GM19239 (cell line): Measurements from ENCODE around the gene SAMD14.

Experiments used
- DNase-seq: peaks from one replicate; pipeline ENCODE4 v3.0.0; 2011; ENCODE audit warnings: low spot score; ENCODE audit not compliant: insufficient read length
- FAIRE-seq: peaks from 2 replicates; lab custom pipeline; 2011; peaks lifted over from hg19 to GRCh38; lab: Jason Lieb, UNC

Gene SAMD14

DNA sequence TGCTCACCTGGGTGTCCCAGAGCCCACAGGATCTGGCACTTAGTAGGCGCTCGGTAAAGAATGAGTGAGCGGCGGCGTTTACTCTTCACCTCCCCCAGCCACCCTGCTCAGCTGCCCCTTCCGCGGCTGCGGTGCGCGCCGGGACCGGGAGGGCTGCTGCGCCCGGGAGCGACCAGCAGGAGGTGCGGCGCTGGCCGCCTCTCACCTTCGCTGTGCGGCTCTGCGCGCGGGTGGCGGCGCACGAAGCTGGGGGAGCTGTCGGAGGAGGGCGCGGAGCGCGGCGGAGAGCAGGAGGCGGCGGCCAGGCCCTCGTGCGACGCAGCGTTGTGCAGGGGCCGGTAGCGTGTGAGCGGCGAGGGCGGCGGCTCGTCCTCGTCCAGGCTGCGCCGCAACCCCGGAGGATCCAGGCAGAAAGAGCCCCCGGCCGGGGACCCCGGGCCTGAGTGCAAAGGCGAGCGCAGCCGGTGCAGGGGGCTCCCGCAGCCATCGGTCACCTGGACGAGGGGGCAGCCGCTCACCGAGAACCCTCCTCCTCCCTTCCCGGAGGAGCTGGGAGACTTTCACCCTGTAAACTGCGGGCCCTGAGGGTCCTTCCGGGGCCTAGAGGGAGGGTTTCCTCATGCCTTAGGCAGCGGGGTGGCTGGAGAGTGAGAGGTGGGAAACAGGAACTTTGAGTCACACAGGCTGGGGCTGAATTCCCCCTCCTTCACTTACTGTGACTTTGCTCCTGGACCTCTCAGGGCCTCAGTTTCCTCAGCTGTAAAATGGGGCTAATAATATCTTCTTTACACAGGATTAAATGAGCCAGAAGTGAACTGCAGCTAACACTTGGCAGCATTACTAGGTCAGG is 12.5 kb downstream of the SAMD14 start:
- DNase-seq, result no peak

DNA sequence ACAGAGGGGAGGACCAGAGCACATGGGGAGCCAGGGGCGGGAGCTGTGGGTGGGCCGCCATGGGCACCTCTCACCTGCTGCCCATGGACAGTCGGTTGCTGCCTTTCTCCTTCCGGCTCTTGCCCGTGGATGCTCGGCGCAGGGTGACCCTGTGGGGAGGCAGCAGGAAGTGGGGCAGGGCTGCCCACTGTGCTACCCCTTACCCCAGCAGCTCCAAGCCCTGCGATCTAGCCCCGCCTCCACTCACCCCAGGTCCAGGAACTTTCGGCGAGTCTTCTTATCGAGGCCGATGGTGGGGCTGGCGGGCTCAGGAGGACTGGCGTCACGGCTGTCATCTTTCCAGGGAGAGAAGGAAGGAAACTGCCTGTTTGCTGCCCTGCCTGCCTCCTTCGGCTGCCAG is 14.2 kb downstream of the SAMD14 start:
- FAIRE-seq (no peak), DNase-seq (no peak)

More for the DNA sequence above, 12.5 kb downstream of the SAMD14 start:
- FAIRE-seq, result no peak

DNA sequence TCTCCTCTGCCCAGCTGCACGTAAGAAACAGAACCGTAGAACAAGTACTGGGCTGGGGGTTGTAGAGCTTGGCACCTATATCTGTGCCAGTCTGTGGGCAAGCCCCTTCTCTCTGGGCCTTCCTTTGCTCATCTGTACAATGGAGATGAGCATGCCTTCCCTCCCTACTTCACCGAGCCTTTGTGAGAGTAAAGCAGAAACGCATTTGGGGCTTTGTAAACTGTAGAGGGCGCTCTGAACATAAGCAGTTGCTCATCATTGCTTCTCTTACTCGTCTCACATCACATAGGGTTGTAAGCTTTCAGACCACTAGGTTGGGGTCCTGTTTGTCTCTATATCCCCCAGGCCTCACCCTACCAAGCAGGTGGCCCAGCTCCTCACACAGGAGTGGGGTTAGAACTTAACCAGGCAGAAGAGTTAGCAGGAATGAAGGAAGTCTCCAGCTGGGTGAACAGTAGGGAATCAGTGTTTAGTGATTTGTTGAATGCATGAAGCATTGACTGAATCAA is 15.1 kb downstream of the SAMD14 start:
- FAIRE-seq, result peak; percentile 58
- no peak for DNase-seq

DNA sequence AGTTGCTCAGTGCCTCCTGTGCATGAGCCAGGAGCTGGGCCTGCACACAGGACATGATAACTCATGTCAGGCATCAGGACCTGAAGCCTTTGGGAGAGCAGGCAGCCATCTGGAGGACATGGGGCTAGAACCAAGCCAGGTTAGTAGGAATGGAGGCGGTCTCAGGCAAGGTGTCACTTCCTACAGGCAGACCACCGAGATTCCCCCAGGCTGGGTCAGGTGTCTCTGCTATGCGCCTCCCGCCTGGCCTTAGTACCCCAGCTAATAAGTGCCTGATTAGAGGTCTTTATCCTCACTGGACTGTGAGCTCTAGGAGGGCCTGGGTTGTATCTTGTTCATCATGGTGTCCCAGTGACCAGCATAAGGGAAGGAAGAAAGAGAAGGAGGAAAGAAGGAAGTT is 15.6 kb downstream of the SAMD14 start:
- FAIRE-seq, result no peak
- no peak for DNase-seq

DNA sequence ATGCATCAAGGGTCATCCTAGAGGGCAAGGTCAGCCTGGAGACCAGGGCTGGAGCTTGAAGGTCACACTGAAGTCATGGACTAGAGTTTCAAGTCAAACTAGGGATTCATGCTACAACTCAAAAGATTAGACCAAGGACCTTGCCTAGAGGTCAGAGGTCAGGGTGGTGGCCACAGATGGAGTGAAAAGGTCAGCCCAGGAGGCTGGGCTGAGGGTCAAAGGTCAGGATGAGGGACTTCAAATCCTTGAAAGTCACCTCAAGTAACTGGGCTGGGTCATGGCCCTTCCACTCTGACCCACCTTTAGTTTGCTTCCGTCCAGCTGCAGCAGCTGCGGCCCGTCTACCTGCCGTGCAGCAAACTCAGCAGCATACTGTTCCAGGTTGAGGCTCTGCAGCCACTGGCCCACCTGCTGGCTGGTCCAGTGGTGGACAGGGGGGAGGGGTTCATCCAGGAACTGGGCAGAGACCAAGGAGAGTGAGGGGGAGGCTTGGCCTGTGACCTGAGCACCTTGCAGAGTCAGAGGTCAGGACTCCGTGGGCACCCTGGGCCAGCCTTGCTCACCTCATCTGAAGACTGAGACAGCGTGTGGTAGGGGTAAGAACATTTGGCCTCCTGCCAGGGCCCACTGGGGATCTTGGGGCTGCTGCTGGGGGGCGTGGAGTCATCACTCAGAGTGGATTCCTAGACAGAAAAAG is 16.2 kb downstream of the SAMD14 start:
- FAIRE-seq (no peak), DNase-seq (no peak)

DNA sequence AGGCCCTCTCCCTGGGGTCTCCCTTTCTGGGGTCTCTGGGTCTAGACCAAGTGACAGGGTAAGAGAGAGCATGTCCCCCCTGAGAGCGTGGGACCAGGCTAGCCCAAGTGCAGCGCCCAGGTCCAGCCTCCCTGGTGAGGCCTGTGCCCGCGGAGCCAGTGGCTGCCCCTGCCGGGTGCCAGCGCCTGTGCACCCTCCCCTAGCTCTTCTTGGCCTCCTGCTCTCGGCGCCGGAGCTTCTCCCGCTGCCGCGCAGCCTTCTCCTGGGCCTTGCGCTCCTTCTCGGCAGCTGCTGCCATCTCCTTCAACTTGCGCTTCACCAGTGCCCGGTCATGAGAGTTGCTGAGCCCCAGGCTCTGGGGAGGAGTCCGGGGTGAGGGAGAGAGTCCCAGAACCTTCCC is 17.3 kb downstream of the SAMD14 start:
- no peak for DNase-seq
- no peak for FAIRE-seq

DNA sequence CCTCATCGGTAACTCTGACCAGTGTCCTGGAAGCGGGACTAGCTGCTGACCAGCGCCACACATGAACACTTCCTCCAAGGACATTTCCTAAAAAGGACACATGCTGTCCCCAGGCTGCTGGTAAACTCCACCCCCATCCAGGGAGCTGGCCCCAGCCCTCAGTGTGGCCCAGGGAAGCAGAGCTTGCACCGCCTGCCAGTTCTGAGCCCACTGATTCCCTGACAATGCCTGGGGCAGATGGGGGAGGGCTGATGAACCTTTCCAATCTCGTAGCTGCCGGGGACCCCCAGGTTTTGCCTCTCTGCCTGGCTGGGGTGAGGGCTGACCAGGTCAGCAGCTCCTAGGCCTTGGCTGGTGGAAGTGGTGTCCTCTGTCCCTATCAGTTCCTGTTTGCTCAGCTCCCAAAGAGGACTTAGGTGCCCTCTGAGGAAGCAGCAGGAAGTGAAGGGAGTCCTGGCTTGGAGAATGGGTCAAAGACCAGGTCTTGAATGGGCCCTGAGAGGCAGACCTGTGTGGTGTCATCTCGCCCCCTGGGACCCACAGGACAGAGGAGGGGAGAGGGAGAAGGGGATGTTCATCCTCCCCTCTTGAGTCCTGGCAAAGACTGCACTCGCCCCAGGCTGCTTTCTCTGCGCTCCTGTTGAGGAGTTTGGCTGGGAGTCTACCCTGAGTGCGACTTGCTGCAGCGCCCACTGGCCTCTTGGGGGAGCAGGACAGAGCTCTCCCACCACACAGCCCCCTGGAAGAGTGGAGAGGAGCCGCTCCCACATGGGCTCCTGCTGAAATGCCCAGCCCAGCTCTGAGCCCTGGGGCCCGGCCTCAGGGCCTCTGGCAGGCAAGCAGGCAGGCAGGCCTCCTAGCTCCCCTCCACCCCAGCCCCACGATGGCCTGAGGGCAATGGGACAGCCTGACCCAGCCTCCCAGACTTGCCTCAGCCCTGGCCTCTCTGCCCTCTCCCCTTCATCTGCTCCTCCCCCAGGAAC is 18.0 kb downstream of the SAMD14 start:
- DNase-seq (no peak), FAIRE-seq (no peak)

DNA sequence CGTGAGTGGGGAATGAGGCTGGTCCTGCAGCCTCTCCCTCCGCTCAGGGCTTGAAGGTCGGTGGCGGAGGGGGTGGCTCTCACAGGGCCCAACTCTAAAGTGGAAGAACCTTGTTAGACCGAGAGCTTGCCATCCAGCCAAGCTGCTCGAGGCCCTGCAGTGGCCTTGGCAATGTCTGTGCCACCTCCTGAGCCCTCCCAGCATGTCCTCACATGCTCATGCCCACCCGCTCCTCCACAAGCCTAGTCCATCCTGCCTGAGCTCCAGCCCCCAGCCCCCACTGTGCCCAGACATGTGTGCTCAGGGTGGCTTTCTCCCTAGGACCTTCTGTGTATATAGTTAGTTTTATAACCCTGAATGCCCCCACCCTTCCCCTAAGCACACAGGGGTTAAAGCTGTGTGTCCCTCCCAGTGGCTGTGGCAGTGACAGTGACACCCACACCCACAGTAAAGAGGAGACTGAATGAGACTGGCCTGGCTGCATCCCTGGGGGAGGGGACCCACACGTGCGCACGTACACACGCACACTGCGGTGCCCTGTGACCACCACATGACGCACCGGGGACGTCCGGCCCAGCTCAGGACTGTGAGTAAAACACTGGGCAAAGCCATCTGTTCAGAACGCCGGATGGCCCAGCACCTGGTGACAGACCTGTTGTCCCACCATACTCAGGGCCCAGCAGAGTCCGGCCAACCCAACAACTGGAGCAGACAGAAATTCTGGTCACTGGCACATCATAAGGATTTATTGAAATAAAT is 19.2 kb downstream of the SAMD14 start:
- FAIRE-seq (no peak), DNase-seq (no peak)

DNA sequence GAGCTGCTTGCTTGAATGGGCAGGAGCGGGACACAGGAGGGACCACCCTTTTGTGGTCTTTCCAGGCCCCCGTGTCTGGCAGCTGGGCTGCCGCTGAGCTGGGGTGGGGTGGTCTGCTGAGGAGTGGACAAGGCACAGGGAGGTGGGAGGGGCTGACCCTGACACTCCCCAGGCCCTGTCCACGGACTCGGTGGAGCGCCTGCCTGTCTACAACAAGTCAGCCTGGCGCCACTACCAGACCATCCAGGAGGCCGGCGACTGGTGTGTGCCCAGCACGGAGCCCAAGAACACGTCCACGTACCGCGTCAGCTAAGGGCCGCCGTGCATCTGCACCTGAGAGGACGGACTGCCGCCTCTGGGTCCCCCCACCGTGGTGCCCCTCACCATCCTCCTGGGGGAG is 20.2 kb downstream of the SAMD14 start:
- no peak for DNase-seq
- no peak for FAIRE-seq

DNA sequence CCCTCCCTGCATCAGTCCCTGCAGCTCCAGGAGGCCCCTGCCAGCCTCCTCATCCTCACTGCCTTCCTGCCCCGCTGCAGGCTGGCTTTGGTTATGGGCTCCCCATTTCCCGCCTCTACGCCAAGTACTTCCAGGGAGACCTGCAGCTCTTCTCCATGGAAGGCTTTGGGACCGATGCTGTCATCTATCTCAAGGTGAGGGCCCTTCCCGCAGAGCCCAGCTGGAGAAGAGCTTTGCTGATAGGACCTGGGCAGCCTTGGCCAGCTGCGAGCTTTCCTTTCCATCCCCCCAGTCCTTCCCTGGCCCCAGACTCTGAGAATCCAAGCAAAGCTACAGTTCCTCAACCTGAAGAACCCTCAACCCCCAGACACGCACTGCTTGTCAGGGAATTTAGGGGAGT is 20.8 kb downstream of the SAMD14 start:
- no peak for FAIRE-seq

DNA sequence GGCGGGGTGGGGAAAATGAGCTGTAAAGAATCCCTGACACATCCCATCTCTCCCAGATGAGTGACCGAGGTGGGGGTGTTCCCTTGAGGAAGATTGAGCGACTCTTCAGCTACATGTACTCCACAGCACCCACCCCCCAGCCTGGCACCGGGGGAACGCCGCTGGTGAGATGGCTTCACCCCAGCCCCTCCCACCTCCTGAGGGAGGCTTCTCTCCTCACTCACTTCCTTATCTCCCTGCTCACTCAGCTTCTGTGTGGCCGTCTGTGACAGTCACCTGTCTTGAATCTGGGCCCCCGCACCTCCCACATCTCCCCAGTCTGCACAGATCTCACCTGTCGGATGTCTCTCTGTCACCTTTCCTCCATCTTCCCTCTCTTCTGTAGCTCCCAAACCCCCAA is 21.4 kb downstream of the SAMD14 start:
- no peak for FAIRE-seq
- DNase-seq, result no peak

More for the DNA sequence above, 20.8 kb downstream of the SAMD14 start:
- no peak for DNase-seq

DNA sequence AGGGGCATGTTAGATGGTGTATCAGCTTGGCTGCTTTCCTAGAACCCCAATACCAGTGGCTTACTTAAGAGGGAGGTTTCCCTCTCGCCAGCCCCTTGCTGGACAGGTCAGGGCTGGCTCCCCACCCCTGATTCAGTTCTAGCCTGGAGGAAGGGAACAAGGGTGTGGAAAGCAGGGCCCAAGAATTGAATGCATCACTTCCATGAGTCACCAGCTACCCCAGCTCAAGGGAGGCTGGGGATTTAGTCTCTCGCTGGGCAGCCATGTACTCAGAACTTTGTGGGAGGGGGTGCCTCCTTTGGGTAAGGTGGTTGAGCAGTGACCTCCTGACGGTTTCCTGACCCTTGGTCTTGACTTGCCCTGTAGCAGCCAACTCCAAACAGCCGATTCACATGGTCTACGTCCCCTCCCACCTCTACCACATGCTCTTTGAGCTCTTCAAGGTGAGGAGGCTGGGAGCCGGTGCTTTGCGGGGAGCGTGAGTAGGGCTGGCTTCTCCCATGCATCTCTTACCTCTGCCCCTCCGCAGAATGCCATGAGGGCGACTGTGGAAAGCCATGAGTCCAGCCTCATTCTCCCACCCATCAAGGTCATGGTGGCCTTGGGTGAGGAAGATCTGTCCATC is 22.1 kb downstream of the SAMD14 start:
- DNase-seq (no peak), FAIRE-seq (no peak)

DNA sequence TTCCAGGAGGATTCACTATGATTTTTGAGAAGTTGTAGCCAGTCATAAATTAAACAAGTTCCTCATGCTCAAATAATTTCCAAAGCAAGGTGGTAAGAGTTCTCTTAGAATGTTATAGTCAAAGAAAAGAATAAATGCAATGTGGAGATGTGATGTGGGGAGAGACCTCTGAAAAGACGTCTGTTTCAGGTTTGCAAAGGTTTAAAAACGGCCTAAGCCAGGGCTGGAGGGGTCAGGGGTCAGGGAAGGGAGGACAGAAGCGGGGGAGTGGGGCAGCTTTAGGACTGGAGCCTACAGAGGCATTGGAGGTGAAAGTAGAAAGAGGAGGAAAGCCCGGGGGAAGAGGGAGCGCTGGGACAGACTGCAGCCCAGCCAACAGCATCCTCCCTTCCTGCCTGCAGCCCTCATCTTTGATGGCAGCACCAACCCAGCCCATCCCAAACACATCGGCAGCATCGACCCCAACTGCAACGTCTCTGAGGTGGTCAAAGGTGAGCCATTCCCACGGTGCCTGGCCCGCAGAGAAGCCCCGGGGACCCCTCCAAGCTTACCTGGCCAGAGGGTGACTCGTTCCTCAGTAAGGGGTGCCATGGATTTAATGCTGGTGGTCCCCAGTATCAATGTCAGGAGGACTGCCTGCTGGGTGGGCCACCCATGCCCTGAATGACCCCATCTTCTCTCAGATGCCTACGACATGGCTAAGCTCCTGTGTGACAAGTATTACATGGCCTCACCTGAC is 23.4 kb downstream of the SAMD14 start:
- FAIRE-seq, result no peak
- DNase-seq, result no peak

DNA sequence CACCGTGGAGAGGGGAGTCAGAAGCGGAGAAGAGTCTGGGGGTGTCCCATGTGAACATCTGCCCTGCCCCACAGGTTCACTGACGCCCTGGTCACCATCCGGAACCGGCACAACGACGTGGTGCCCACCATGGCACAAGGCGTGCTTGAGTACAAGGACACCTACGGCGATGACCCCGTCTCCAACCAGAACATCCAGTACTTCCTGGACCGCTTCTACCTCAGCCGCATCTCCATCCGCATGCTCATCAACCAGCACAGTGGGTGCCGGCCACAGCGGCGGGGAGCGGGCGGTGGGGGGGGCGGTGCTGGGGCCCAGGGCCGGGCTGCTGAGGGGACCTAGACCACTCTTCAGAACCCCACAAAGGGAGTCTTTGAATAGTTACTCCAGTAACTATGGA is 24.1 kb downstream of the SAMD14 start:
- no peak for DNase-seq
- no peak for FAIRE-seq

DNA sequence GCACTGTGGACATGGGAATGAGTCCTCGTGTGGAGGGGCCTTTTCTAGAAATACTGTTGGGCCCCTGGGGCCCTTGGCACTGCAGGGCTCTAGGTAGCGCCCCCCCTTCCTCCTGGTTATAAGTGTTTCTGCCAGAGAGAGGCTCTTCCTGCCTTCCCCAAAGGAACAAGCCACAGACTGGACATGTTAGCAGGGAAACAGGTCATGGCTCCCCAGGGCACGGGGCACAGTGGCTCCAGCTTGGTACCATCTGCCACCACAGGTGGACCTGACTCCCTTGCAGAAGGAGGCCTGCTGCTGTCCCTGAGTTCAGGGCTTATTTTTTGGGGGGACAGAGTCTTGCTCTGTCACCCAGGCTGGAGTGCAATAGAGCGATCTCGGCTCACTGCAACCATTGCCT is 26.0 kb downstream of the SAMD14 start:
- FAIRE-seq, result no peak

DNA sequence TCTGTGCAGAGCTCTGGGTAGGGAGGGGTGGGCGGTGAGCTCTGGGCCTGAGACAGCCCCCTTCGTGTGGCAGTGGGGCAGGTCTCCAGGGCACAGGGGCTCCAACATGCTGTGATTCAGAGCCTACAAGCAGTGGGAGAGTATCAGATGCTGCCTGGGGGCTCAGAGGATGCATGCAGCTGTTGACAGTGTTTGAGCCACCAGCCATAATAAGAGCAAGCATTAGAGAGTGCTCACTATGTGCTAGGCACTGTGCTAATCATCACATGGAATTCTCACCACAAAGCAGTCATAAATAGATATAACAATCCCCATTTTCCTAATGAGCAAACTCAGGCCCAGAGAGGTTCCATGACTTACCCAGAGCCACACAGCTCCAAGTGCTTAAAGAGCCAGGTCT is 26.7 kb downstream of the SAMD14 start:
- FAIRE-seq (no peak), DNase-seq (no peak)

More for the DNA sequence above, 26.0 kb downstream of the SAMD14 start:
- DNase-seq, result no peak

DNA sequence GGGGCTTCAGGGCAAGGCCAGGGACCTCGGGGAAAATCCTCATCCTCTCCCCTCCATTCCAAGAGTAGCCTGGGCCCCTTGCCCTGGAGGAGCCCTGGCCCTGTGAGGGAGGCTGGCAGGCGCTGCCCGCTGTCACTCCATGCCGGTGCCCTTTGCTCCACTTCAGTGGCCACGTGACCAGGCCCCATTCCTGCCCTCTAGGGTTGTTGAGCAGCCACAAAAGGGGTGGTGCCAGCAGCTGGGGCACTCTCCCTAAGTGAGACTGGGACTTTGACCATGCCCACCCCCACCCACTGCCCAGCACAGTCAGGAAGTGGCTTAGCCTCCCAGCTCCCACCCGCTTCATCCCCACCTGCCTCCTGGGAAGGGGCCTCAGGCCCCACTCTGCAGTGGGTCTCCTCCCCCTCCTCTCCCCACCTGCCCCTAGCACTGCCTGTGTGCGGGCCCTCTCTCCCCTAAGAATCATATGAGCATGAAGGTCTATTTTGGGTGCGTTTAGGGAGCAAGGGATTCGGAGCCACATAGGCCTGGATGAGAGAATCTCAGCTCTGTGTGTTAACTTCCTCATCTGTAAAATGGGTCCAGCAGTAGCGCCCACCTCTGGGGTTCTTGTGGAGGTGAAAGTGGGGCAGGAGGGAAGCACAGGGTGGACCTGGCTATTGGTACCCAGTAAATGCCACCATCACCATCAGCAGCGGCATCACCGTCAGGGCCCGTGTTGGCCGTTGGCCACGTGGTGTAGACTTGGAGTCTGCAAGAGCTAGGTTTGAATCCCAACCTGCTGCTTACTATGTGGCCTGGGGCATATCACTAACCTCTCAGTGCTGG is 27.6 kb downstream of the SAMD14 start:
- DNase-seq (no peak), FAIRE-seq (no peak)
